OCI-LY1 (cell line): ENCODE results near the gene CCHCR1.

Experiments
- CTCF ChIP-seq: fragments of 200-600 bp; sonication (generic), shearing (Covaris generic); IDR thresholded peaks from 2 replicates; pipeline ENCODE4 v1.5.1; 2017; ENCODE audit warnings: mild to moderate bottlenecking, antibody characterized with exemption, low read length, moderate library complexity, mixed read lengths
- EZH2 ChIP-seq: fragments of 200-600 bp; sonication (generic), shearing (Covaris generic); IDR thresholded peaks from 2 replicates; pipeline ENCODE4 v1.8.0; 2017; ENCODE audit warnings: borderline replicate concordance, mixed run types, mild to moderate bottlenecking, antibody characterized with exemption, low read length, moderate library complexity, mixed read lengths

- TF ChIP-seq CTCF (no peak), EZH2 (no peak)
Measured at GRCh38 chr6:31096656-31097055, 60.9 kb downstream of the CCHCR1 start.
